KOPT-K1 (cell line): Measurements from ENCODE around the gene AKAP8L.
"Not testable (repeated sequence)": the region's sequence is repeated elsewhere in the genome, so short reads cannot be mapped to it uniquely, and the experiment has no call there.

Source experiments
- H3K27ac ChIP-seq: fragments of 200-600 bp; sonication (generic); 2 replicates; pipeline ENCODE4 v1.5.1; 2016; ENCODE audit warnings: antibody characterized with exemption, mild to moderate bottlenecking, low read depth, low read length; ENCODE audit not compliant: poor library complexity, severe bottlenecking
- H3K36me3 ChIP-seq: fragments of 200-600 bp; sonication (generic); 2 replicates; pipeline ENCODE4 v1.5.1; 2017; ENCODE audit warnings: antibody characterized with exemption, mild to moderate bottlenecking, low read length, moderate library complexity; ENCODE audit not compliant: insufficient read depth
- H3K9me3 ChIP-seq: fragments of 200-600 bp; sonication (generic); 2 replicates; pipeline ENCODE4 v1.5.1; 2017; ENCODE audit warnings: antibody characterized with exemption, low read length, mild to moderate bottlenecking; ENCODE audit not compliant: insufficient read depth, poor library complexity, severe bottlenecking

The AKAP8L gene

GRCh38 chr19:15372470-15372869 lies 46.3 kb downstream of the AKAP8L start:
- no peaks in the 10 kb centered on the region for H3K9me3 ChIP-seq
- peaks cover 83% of the 10 kb centered on the region for H3K36me3 ChIP-seq
- no peak overlapping the region for H3K27ac ChIP-seq

DNA sequence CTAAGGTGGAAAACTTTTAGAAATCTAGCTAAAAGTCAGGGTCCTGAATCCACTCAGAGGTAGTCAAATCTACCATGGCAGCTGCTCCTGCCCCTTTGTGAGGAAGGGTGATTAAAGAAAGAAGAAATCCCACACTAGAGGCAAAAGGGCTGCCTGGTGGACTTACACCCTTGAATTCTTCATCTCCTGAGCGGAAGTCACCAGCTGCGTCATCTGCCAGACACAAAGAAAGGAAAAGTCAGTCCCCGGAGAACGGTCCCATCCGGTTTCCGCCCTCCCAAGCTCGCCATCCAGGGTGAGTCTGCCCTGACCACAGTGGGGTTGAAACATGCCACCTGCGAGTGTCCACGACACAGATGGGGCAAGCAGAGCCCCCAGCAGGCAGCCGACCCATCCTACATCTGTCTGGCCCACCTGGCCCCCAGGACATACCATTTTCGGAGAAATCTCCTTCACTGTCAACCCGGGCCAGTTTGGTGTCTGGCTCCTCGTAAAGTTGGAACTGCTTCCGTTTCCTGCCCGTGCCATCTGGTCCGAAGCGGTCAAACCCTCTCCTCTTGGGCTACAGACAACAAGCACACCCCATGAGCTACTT lies 46.9 kb downstream of the AKAP8L start:
- Histone ChIP-seq H3K36me3 (peaks cover 89% of the 10 kb centered on the region), H3K27ac (no peak overlapping the region), H3K9me3 (no peaks in the 10 kb centered on the region)

DNA sequence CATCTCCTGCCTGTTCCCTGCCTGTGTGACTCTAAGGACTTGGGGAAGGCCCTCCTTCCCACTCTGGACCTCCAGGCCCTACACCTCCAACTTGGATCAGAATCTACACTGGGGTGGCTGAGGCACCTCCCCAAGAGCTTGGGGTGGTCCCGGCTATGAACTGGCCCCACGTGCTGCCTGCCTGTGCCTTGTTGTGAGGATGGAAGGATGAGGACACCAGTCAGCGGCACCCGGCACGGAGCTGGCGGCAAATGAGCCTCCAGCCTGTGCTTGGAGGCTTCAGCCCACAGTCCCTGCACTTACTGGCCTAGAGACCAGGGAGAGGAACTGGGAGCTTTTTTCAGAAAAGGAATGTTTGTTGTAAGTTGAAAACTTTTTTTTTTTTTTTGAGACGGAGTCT lies 47.7 kb downstream of the AKAP8L start:
- Histone ChIP-seq H3K36me3 (peaks cover 94% of the 10 kb centered on the region), H3K9me3 (no peaks in the 10 kb centered on the region), H3K27ac (no peak overlapping the region)

DNA sequence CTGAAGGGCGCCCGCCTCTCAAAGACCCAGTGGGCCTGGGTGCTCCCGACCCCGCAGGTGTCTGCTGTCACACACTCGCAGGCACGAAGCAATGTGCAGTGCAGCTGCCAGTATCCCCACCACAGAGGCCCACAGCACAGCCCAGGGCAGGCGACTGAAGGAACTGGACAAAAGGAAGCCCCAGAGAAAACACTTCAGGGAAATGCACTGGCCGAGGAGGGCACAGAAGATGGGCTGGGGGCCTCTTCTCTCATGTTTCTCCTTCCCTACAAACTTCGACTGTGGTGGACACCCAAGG lies 49.2 kb downstream of the AKAP8L start:
- peaks cover 99% of the 10 kb centered on the region for H3K36me3 ChIP-seq

DNA sequence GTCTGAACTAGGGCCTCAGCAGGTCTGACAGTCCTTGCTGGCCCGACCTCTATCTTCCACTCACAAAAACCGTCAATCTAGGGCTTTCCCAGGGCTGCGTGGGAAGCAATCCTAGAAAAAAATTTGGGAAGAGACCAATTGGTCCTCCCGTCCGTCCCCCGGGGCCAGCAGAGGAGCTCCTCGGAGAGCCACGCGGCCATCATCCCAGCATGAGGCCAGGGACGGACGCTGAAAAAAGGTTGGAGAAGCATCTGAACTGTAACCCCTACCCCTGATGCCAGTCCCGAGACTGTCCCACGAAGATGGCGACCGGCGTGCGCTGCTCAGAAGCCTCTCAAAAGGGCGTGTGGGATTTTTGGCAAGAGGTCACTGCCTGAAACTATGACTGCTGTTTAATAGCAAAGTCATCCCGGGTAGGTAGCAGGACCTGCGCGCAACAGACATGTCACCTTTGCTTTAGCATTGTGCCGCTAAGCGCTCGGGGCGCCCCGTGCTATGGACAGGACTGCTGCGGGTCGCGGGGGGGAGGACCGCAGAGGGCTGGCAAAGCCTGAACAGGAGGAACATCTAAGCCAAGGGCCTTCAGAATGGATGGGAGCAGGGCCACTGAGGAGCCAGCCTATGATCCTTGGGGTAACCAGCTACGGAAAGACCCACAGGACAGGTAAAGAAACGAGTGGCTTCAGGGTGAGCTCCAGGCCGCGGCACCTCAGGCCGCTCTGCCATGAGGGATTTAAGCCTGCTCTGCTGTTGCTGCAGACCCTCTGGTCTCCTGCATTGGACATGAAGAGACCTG lies 49.8 kb downstream of the AKAP8L start:
- Histone ChIP-seq H3K36me3 (peaks cover 95% of the 10 kb centered on the region), H3K9me3 (no peaks in the 10 kb centered on the region), H3K27ac (no peak overlapping the region)

More for the DNA sequence above, 49.2 kb downstream of the AKAP8L start:
- Histone ChIP-seq H3K27ac (no peak overlapping the region), H3K9me3 (no peaks in the 10 kb centered on the region)

GRCh38 chr19:15368051-15368632 lies 50.6 kb downstream of the AKAP8L start:
- Histone ChIP-seq H3K9me3 (no peaks in the 10 kb centered on the region), H3K27ac (no peak overlapping the region), H3K36me3 (peaks cover 87% of the 10 kb centered on the region)

- Histone ChIP-seq H3K27ac (no peak overlapping the region), H3K9me3 (no peaks in the 10 kb centered on the region), H3K36me3 (peaks cover 80% of the 10 kb centered on the region)
Observed at GRCh38 chr19:15367439-15367838, 51.3 kb downstream of the AKAP8L start.

DNA sequence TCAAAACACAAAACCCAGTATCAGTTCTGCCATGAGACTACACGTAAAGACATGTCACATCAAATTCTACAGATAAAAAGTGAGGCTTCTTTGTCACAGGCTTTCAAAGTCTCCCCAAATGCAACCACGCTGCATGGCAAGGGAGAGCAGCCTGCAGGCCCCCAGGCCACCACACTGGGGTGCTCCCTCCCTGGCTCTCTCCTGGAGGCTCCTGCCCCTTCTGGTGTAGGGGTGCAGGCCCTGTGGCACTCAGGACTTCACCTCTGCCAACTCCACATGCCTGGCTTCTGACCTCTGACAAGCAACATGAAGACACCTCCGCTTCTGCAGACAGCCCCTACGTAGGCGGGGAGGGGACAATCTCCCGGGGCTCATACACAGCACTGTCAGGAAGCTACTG lies 53.5 kb downstream of the AKAP8L start:
- Histone ChIP-seq H3K9me3 (no peaks in the 10 kb centered on the region), H3K27ac (no peak overlapping the region), H3K36me3 (peaks cover 79% of the 10 kb centered on the region)

DNA sequence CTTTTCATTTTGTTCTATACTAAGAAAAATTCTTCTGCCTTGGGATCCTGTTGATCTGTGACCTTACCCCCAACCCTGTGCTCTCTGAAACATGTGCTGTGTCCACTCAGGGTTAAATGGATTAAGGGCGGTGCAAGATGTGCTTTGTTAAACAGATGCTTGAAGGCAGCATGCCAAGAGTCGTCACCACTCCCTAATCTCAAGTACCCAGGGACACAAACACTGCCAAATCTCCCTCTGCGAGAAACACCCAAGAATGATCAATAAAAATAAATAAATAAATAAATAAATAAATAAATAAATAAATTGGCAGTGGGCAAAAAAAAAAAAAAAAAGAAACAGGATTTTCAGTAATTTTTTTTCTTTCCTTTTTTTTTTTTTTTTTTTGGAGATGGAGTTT lies 55.0 kb downstream of the AKAP8L start:
- not testable (repeated sequence) for H3K27ac ChIP-seq, H3K9me3 ChIP-seq
- H3K36me3 ChIP-seq, result peaks cover 79% of the 10 kb centered on the region

- peaks cover 79% of the 10 kb centered on the region for H3K36me3 ChIP-seq
- H3K27ac ChIP-seq, H3K9me3 ChIP-seq: not testable (repeated sequence)
Observed at GRCh38 chr19:15363048-15363447, 55.7 kb downstream of the AKAP8L start.

DNA sequence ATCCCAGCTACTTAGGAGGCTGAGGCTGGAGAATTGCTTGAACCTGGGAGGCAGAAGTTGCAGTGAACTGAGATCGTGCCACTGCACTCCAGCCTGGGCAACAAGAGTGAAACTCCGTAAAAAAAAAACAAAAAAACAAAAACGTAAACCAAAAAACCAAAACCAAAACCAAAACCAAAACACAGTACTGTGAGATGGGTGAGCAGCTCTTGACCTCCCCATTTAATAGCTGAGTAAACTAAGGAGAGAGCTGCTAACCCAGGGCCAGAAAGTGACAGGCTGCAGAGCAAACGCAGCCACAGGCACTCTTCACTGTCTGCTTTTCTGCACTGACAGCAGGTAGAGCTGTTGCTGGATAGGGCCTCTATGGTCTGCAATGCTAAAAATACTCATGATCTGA lies 58.8 kb downstream of the AKAP8L start:
- H3K36me3 ChIP-seq, result peaks cover 80% of the 10 kb centered on the region
- H3K9me3 ChIP-seq, H3K27ac ChIP-seq: not testable (repeated sequence)

- H3K9me3 ChIP-seq, result no peaks in the 10 kb centered on the region
- H3K27ac ChIP-seq, result no peak overlapping the region
- H3K36me3 ChIP-seq, result peaks cover 84% of the 10 kb centered on the region
Observed at GRCh38 chr19:15358918-15359317, 59.9 kb downstream of the AKAP8L start.

- H3K36me3 ChIP-seq, result peaks cover 91% of the 10 kb centered on the region
Observed at GRCh38 chr19:15357906-15358305, 60.9 kb downstream of the AKAP8L start.

GRCh38 chr19:15354566-15355296 lies 64.1 kb downstream of the AKAP8L start:
- Histone ChIP-seq H3K9me3 (no peaks in the 10 kb centered on the region), H3K27ac (no peak overlapping the region), H3K36me3 (peaks cover 76% of the 10 kb centered on the region)

More at GRCh38 chr19:15357906-15358305, 60.9 kb downstream of the AKAP8L start:
- no peak overlapping the region for H3K27ac ChIP-seq
- no peaks in the 10 kb centered on the region for H3K9me3 ChIP-seq

DNA sequence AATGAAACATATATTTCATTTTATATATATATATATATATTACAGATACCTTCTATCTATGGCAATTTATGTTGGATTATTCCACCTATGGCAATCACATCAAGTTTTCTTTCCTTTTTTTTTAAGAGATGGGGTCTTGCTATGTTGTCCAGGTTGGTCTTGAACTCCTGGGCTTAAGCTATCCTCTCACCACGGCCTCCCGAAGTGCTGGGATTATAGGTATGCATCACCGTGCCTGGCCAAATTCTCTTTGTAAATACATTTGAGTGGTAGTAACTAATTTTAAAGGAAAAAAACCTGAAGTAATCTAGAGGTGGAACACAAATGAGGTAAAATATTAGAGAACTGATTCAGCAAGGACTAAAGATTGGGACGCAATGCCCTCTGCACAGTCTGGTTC lies 64.9 kb downstream of the AKAP8L start:
- peaks cover 68% of the 10 kb centered on the region for H3K36me3 ChIP-seq
- H3K27ac ChIP-seq, result no peak overlapping the region
- H3K9me3 ChIP-seq, result no peaks in the 10 kb centered on the region
